IMR-90 (cell line): Measurements from ENCODE around the gene SPPL2C. TPM values are rescaled to one million over a fixed set of nuclear protein-coding genes. Genes with fewer than 3 reads are reported as not detected.

Source experiments
- ATAC-seq: fragments of 200-7000 bp; cut with Tn5 transposase; 2 replicates; pipeline ENCODE4 v1.9.1; 2020; ENCODE audit warnings: low read depth, mild to moderate bottlenecking, moderate library complexity
- BruUV-seq: library from RNA; stranded (reverse); fragments of 400-500 nt; replicated peaks from 2 replicates; lab custom pipeline; 2021; lab: Mats Ljungman, UMichigan
- CTCF ChIA-PET: fragments of 300-600 bp; formaldehyde crosslinking; extraction: SDS; loops from one replicate; lab custom pipeline; 2021; ENCODE audit warnings: antibody characterized with exemption; lab: Yijun Ruan, JAX
- POLR2A ChIA-PET: fragments of 300-600 bp; sonication (Branson Sonifier 250); formaldehyde crosslinking; loops from one replicate; lab custom pipeline; 2022; ENCODE audit warnings: antibody characterized with exemption; ENCODE audit not compliant: unreplicated experiment; lab: Charles Lee
- DNase-seq: peaks from one replicate; pipeline ENCODE4 v3.0.0; 2013
- H2AFZ ChIP-seq: replicated peaks from 2 replicates; pipeline ENCODE3; 2013; ENCODE audit warnings: low read length, mild to moderate bottlenecking; ENCODE audit not compliant: poor library complexity
- H2AK5ac ChIP-seq: 2 replicates; pipeline ENCODE4 v1.6.1; 2013; ENCODE audit warnings: low read depth, low read length, inconsistent platforms
- H2AK9ac ChIP-seq: replicated peaks from 2 replicates; pipeline ENCODE3; 2013; ENCODE audit warnings: mild to moderate bottlenecking, low read depth, low read length, moderate library complexity; ENCODE audit not compliant: poor library complexity
- H2BK120ac ChIP-seq: 2 replicates; pipeline ENCODE4 v1.6.1; 2013; ENCODE audit warnings: low read depth, low read length, inconsistent platforms
- H2BK15ac ChIP-seq: 3 replicates; pipeline ENCODE4 v1.6.1; 2013; ENCODE audit warnings: low read depth, low read length, inconsistent platforms
- H2BK20ac ChIP-seq: 2 replicates; pipeline ENCODE4 v1.6.1; 2013; ENCODE audit warnings: low read depth, mild to moderate bottlenecking, inconsistent platforms, low read length, moderate library complexity
- H2BK5ac ChIP-seq: 2 replicates; pipeline ENCODE4 v1.6.1; 2013; ENCODE audit warnings: mild to moderate bottlenecking, low read depth, low read length, inconsistent platforms; ENCODE audit not compliant: poor library complexity, severe bottlenecking
- H3K14ac ChIP-seq: replicated peaks from 2 replicates; pipeline ENCODE4 v1.6.1; 2013; ENCODE audit warnings: low read depth, low read length, inconsistent platforms
- H3K18ac ChIP-seq: 2 replicates; pipeline ENCODE4 v1.6.1; 2013; ENCODE audit warnings: low read depth, low read length, control low read depth
- H3K23ac ChIP-seq: 2 replicates; pipeline ENCODE4 v1.6.1; 2013; ENCODE audit warnings: low read depth, low read length, inconsistent platforms
- H3K27ac ChIP-seq: 2 replicates; pipeline ENCODE4 v1.5.1; 2013; ENCODE audit warnings: mild to moderate bottlenecking, control low read depth, low read length; ENCODE audit not compliant: insufficient read depth
- H3K27me3 ChIP-seq: 2 replicates; pipeline ENCODE4 v1.6.1; 2013; ENCODE audit warnings: low read length; ENCODE audit not compliant: control insufficient read depth, insufficient read depth
- H3K36me3 ChIP-seq: 2 replicates; pipeline ENCODE4 v1.6.1; 2013; ENCODE audit warnings: low read length, mixed read lengths; ENCODE audit not compliant: control insufficient read depth, insufficient read depth
- H3K4ac ChIP-seq: 2 replicates; pipeline ENCODE4 v1.6.1; 2013; ENCODE audit warnings: low read depth, low read length, inconsistent platforms
- H3K4me1 ChIP-seq: 2 replicates; pipeline ENCODE4 v1.6.1; 2013; ENCODE audit warnings: low read length, mixed read lengths; ENCODE audit not compliant: control insufficient read depth, insufficient read depth
- H3K4me2 ChIP-seq: 2 replicates; pipeline ENCODE4 v1.6.1; 2013; ENCODE audit warnings: low read depth, mild to moderate bottlenecking, control low read depth, low read length, moderate library complexity
- H3K4me3 ChIP-seq: 2 replicates; pipeline ENCODE4 v1.5.1; 2013; ENCODE audit warnings: low read depth, mild to moderate bottlenecking, control low read depth, low read length, moderate library complexity; ENCODE audit not compliant: insufficient read depth
- H3K56ac ChIP-seq: 2 replicates; pipeline ENCODE4 v1.6.1; 2013; ENCODE audit warnings: low read length, inconsistent platforms; ENCODE audit not compliant: insufficient read depth; ENCODE audit errors: extremely low read depth
- H3K79me1 ChIP-seq, 2 experiments: 2 replicates each; pipeline ENCODE4 v1.6.1; 2013; ENCODE audit warnings: low read length in 2 of 2, inconsistent platforms in 1 of 2, low read depth in 1 of 2
- H3K9ac ChIP-seq: 2 replicates; pipeline ENCODE4 v1.6.1; 2013; ENCODE audit warnings: low read depth, low read length, control low read depth
- H3K9me1 ChIP-seq: 2 replicates; pipeline ENCODE4 v1.6.1; 2013; ENCODE audit warnings: low read length, inconsistent platforms; ENCODE audit not compliant: insufficient read depth
- H3K9me3 ChIP-seq: 2 replicates; pipeline ENCODE4 v1.6.1; 2013; ENCODE audit warnings: low read length; ENCODE audit not compliant: control insufficient read depth, insufficient read depth
- H4K20me1 ChIP-seq: 2 replicates; pipeline ENCODE4 v1.6.1; 2013; ENCODE audit warnings: low read length, inconsistent platforms; ENCODE audit not compliant: insufficient read depth
- H4K5ac ChIP-seq: 2 replicates; pipeline ENCODE4 v1.6.1; 2013; ENCODE audit warnings: mild to moderate bottlenecking, low read depth, low read length, control low read depth
- H4K8ac ChIP-seq, 2 experiments: 2 replicates each; pipeline ENCODE4 v1.6.1; 2013; ENCODE audit warnings: low read depth in 2 of 2, low read length in 2 of 2, control low read depth in 1 of 2, inconsistent platforms in 1 of 2
- H4K91ac ChIP-seq: 2 replicates; pipeline ENCODE4 v1.6.1; 2013; ENCODE audit warnings: low read depth, low read length, inconsistent platforms; ENCODE audit not compliant: insufficient read depth
- CEBPB ChIP-seq: IDR thresholded peaks from 2 replicates; pipeline ENCODE4 v1.6.1; 2012; ENCODE audit warnings: low read depth, low read length, improper control_type of control experiment
- CHD1 ChIP-seq: IDR thresholded peaks from 2 replicates; pipeline ENCODE4 v1.6.1; 2012; ENCODE audit warnings: low read depth, low read length, improper control_type of control experiment
- ELK1 ChIP-seq: fragments of 150-350 bp; IDR thresholded peaks from 2 replicates; pipeline ENCODE4 v1.6.1; 2016; ENCODE audit warnings: low read depth, mild to moderate bottlenecking, low read length, moderate library complexity, borderline replicate concordance
- MAFK ChIP-seq: IDR thresholded peaks from 2 replicates; pipeline ENCODE4 v1.6.1; 2012; ENCODE audit warnings: low read depth, low read length, improper control_type of control experiment
- NFE2L2 ChIP-seq: fragments of 150-350 bp; IDR thresholded peaks from 2 replicates; pipeline ENCODE4 v1.6.1; 2016; ENCODE audit warnings: low read depth, mild to moderate bottlenecking, low read length
- RAD21 ChIP-seq: IDR thresholded peaks from 2 replicates; pipeline ENCODE4 v1.6.1; 2012; ENCODE audit warnings: low read length, improper control_type of control experiment
- SMC3 ChIP-seq: fragments of 150-350 bp; IDR thresholded peaks from 2 replicates; pipeline ENCODE4 v1.6.1; 2016; ENCODE audit warnings: low read depth, mild to moderate bottlenecking, antibody characterized with exemption, low read length, moderate library complexity
- USF2 ChIP-seq: fragments of 150-350 bp; IDR thresholded peaks from 2 replicates; pipeline ENCODE4 v1.6.1; 2017; ENCODE audit warnings: mild to moderate bottlenecking, antibody characterized with exemption, low read length, low read depth
- WGBS, 2 experiments: methylation state at CpG; one replicate each; pipeline versions ENCODE4 v1.1.5 to v1.1.7; 2013; ENCODE audit warnings: missing lambda C conversion rate in 2 of 2; ENCODE audit not compliant: insufficient read length in 1 of 2; ENCODE audit errors: extremely low coverage in 2 of 2; 5-methylcytosine and 5-hydroxymethylcytosine counted together
- dilution Hi-C: fragments of 300-500 bp; cut with HindIII; formaldehyde crosslinking; loops from one replicate; pipeline ENCODE4 v1.14.3; 2018; ENCODE audit warnings: low sequenced_read_pairs; ENCODE audit not compliant: unreplicated experiment
- in situ Hi-C: fragments of 300-500 bp; cut with MboI; formaldehyde crosslinking; loops from 3 replicates; pipeline ENCODE4 v1.14.3; 2019; ENCODE audit warnings: low sequenced_read_pairs, inconsistent platforms, mixed read lengths
- intact Hi-C: fragments of 100-400 bp; cut with micrococcal nuclease; formaldehyde crosslinking; loops from 2 replicates; pipeline ENCODE4 v1.10.0; 2022
- polyA plus RNA-seq, 3 experiments: library from polyadenylated mRNA; depleted of rRNA; stranded (reverse); fragments of >200 nt; gene quantifications; 2 replicates each; pipeline ENCODE4 v1.2.3, GENCODE V29; 2012; ENCODE audit warnings: low replicate concordance in 1 of 3
- total RNA-seq: library from RNA; depleted of rRNA; stranded (reverse); fragments of >200 nt; gene quantifications from 2 replicates; pipeline ENCODE4 v1.2.3, GENCODE V29; 2012

SPPL2C gene
- total and polyA plus RNA-seq, 2 of the 4 experiments (the other 2 are of a cell fraction): not detected

GRCh38 chr17:45889579-45889978, 44.9 kb downstream of the SPPL2C start:
- Histone ChIP-seq H2BK5ac (no peak overlapping the region), H3K4me2 (no peak overlapping the region), H2BK20ac (no peak overlapping the region), H3K23ac (no peak overlapping the region), H3K4ac (no peak overlapping the region), H3K18ac (no peak overlapping the region), H2AK5ac (no peak overlapping the region), H3K14ac (no peak overlapping the region), H3K27me3 (peaks cover 4% of the 10 kb centered on the region; the same call in 1 of the 2 replicates), H3K27ac (no peak overlapping the region), H3K4me3 (no peak overlapping the region), H4K5ac (no peak overlapping the region), H4K20me1 (no peaks in the 10 kb centered on the region), H3K56ac (no peak overlapping the region), H2AK9ac (no peak overlapping the region), H3K9ac (no peak overlapping the region), H4K91ac (no peak overlapping the region), H2BK120ac (no peak overlapping the region), H4K8ac (no peak overlapping the region), H2BK15ac (no peak overlapping the region), H2AFZ (no peak overlapping the region), H3K4me1 (no peaks in the 10 kb centered on the region), H3K9me1 (0 out of 2 replicates have a peak, but pooled peaks cover 2% of the 10 kb centered on the region), H3K79me1 (no peaks in the 10 kb centered on the region), H3K36me3 (no peaks in the 10 kb centered on the region), H3K9me3 (no peaks in the 10 kb centered on the region)
- ChIA-PET CTCF (no interaction called here), POLR2A (no interaction called here)
- ATAC-seq: no peak
- in situ Hi-C loops (loop anchor here (5.0 kb wide), 1 partner anchor 38 kb away; no protein-coding TSS in a partner anchor), dilution Hi-C loops (no loop called here), intact Hi-C loops (no loop called here)
- no CpG with 5 or more reads among the region's 4 CpGs for WGBS, 2 experiments
- TF ChIP-seq CHD1 (no peak), RAD21 (no peak), SMC3 (no peak), NFE2L2 (no peak), CEBPB (no peak), USF2 (no peak), MAFK (no peak), ELK1 (no peak)
- no TSS peak for BruUV-seq
- DNase-seq: no peak
